Measurements from ENCODE around the gene ZEB1.
"Not testable (repeated sequence)": the region's sequence is repeated elsewhere in the genome, so short reads cannot be mapped to it uniquely, and the experiment has no call there.

ZEB1 gene

DNA sequence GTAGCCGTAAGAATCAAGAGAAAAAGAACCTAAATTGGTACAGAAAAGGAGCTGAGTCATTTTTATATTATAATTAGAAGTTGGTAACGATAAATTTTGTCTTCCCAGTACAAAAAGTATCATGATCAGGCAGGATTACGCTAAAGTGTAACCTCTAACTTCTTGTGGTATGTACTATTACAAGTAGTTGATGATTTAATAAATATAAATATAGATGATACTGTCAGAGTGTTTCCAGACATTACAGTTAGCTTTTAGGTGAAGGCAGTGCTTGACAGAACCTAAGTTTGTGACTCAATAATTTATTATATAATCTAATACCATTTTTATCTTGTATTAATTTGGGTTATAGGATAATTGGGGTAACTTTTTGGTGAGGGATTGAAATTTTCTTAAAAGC, 53.4 kb downstream of the ZEB1 start:
- no peak for DNase-seq

DNA sequence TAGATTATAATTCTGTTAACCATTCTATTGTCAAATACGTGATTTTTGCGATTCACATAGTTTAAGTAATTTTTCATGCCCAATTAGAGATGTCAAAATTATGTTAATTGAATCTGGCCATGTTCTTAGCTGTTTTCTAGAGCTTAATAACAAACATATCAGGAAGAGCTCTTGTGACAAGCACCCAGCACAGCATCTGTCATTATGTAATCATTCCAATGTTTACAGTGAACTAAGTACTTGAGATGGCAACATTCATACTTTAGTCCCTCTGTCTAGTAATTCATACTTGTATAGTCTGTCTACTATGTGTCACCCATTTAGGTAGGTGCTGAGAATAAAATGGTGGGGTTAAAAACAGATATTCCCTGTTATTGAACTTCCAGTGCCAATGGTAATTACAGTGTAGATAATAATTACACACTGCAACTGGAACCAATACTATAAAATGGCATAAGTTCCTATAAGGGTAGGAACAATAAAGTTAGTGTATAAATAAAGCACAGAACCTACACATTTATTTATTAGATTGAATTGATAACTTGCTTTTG, 55.2 kb downstream of the ZEB1 start:
- no peak for DNase-seq

GRCh38 chr10:31381171-31381570, 62.2 kb downstream of the ZEB1 start:
- no peak for DNase-seq

- DNase-seq, result no peak
Observed at GRCh38 chr10:31381766-31382316, 62.8 kb downstream of the ZEB1 start.

GRCh38 chr10:31383810-31384588, 65.0 kb downstream of the ZEB1 start:
- DNase-seq, result no peak

- DNase-seq, result no peak
Observed at GRCh38 chr10:31384589-31384949, 65.6 kb downstream of the ZEB1 start.

- DNase-seq, result no peak
Observed at GRCh38 chr10:31390804-31391203, 71.8 kb downstream of the ZEB1 start.

GRCh38 chr10:31393844-31394243, 74.8 kb downstream of the ZEB1 start:
- no peak for DNase-seq

- DNase-seq, result no peak
Observed at GRCh38 chr10:31395695-31396094, 76.7 kb downstream of the ZEB1 start.

- no peak for DNase-seq
Observed at GRCh38 chr10:31396376-31396775, 77.4 kb downstream of the ZEB1 start.

DNA sequence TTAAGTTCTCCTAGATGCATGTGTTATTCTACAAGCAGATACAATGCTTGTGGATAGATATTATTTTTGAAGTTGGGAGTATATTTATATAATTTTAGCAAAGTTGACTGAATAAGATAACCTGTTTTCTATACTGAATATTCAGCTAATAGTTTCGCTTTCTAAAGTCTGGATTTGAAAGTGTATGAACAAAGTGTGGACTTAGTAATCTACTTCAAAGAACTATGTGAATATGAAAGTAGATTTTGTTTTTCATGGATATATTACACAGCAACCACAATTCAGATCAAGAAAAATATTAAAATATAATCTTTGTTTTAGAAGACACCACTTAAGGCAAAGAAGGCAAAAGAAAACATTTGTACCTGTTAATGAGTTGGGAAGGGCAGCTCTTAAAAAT, 78.8 kb downstream of the ZEB1 start:
- DNase-seq, result no peak

GRCh38 chr10:31399171-31399570, 80.2 kb downstream of the ZEB1 start:
- no peak for DNase-seq

DNA sequence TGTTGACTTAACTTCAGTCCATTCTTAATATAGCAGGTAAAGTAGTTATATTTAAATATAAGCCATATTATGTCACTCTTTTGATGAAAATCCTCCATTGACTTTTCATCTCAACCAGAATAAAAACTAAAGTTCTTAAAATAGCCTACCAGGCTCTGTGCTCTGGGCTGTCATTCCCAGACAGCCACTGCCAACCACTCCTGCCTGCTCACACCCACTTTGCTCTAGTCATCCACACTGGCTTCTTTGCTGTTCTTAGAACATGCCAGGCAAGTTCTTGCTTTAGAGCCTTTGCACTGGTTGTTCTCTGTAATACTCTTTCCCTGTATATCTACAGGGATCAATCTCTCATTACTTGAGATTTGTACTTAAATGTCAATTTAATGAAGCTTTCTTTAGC, 80.6 kb downstream of the ZEB1 start:
- no peak for DNase-seq

GRCh38 chr10:31401287-31401686, 82.3 kb downstream of the ZEB1 start:
- DNase-seq, result no peak

GRCh38 chr10:31404640-31405039, 85.6 kb downstream of the ZEB1 start:
- no peak for DNase-seq

DNA sequence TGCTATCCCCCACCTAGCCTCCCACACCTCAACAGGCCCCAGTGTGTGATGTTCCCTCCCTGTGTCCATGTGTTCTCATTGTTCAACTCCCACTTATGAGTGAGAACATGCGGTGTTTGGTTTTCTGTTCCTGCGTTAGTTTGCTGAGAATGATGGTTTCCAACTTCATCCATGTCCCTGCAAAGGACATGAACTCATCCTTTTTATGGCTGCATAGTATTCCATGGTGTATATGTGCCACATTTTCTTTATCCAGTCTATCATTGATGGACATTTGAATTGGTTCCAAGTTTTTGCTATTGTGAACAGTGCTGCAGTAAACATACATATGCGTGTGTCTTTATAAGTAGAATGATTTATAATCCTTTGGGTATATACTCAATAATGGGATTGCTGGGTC, 86.8 kb downstream of the ZEB1 start:
- DNase-seq, result not testable (repeated sequence)

DNA sequence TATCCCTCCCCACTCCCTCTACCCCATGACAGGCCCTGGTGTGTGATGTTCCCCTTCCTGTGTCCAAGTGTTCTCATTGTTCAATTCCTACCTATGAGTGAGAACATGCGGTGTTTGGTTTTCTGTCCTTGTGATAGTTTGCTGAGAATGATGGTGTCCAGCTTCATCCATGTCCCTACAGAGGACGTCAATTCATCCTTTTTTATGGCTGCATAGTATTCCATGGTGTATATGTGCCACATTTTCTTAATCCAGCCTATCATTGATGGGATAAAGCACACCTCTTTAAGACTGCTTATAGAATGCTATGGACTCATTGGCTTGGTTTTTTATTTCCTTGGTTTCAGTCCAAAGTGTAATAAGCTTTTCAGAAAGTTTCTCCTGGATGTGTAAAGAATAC, 93.4 kb downstream of the ZEB1 start:
- not testable (repeated sequence) for DNase-seq

DNA sequence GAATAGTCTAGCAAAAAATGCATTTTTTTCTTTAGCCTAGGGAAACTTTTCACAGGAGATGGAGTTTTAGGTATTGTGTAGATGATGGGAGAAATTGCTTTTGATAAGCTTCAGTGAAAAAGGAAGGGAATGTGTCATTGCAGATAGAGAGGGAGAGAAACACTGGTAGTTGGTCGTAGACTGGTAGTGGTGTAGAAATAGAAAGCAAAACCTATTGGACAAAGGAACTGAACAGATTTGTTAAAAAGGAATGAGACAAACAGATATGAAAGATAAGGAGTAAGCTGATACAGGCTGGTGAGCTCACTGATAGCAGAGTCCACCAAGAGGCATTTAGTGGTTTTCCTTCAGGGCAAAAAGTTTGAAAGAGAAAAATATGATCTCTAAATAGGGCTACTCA, 94.3 kb downstream of the ZEB1 start:
- DNase-seq, result no peak

- DNase-seq, result no peak
Observed at GRCh38 chr10:31418481-31418880, 99.5 kb downstream of the ZEB1 start.

GRCh38 chr10:31419394-31420063, 100.5 kb downstream of the ZEB1 start:
- no peak for DNase-seq

- DNase-seq, result no peak
Observed at GRCh38 chr10:31421322-31421721, 102.3 kb downstream of the ZEB1 start.

DNA sequence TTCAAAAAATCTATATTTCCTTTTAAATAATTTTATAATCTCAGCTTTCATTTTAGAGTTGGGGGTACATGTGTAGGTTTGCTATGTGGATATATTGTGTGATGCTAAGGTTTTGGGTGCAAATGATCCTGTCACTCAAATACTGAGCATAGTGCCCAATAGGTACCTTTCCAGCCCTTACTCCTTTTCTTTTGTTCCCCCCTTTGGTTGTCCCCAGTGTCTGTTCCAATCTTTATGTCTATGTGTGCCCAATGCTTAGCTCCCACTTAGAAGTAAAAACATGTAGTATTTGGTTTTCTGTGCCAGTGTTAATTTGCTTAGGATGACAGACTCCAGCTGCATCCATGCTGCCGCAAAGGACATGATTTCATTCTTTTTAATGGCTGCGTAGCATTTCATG, 103.6 kb downstream of the ZEB1 start:
- no peak for DNase-seq

- no peak for DNase-seq
Observed at GRCh38 chr10:31424473-31424872, 105.5 kb downstream of the ZEB1 start.

- peak; percentile 27 for DNase-seq
Observed at GRCh38 chr10:31426401-31426800, 107.4 kb downstream of the ZEB1 start.
